ENCODE results near the gene FCRL6.

- TF ChIP-seq EZH2 (IDR thresholded peaks at IDR 0.05; ENCODE audit: insufficient read depth, poor library complexity, severe bottlenecking) (no peak), EZH2phosphoT487 (IDR thresholded peaks at IDR 0.05; ENCODE audit: insufficient read depth, low read depth) (no peak)
Observed at GRCh38 chr1:159815926-159816325, 13.8 kb downstream of the FCRL6 start.
